ENCODE data around the gene PAFAH1B1.
"Not testable (repeated sequence)": the region's sequence is repeated elsewhere in the genome, so short reads cannot be mapped to it uniquely, and the experiment has no call there.

PAFAH1B1 gene

GRCh38 chr17:2699216-2699805 is 105.9 kb downstream of the PAFAH1B1 start:
- H3K4me3 ChIP-seq (ENCODE audit: low read depth, low read length); DNase-seq (ENCODE audit: low read depth): not testable (repeated sequence)

GRCh38 chr17:2700030-2700490 is 106.6 kb downstream of the PAFAH1B1 start:
- no peak overlapping the region for H3K4me3 ChIP-seq (ENCODE audit: low read depth, low read length)
- no peak for DNase-seq (ENCODE audit: low read depth)

- DNase-seq (ENCODE audit: low read depth) = no peak
- H3K4me3 ChIP-seq (ENCODE audit: low read depth, low read length) = no peak overlapping the region
These were observed 107.2 kb downstream of the PAFAH1B1 start for GRCh38 chr17:2700491-2701141.

- no peak overlapping the region for H3K4me3 ChIP-seq (ENCODE audit: low read depth, low read length)
- no peak for DNase-seq (ENCODE audit: low read depth)
These were observed 107.9 kb downstream of the PAFAH1B1 start for GRCh38 chr17:2701161-2701995.

- no peak overlapping the region for H3K4me3 ChIP-seq (ENCODE audit: low read depth, low read length)
- no peak for DNase-seq (ENCODE audit: low read depth)
These were observed 108.7 kb downstream of the PAFAH1B1 start for GRCh38 chr17:2701996-2702741.

- no peak for DNase-seq (ENCODE audit: low read depth)
- no peak overlapping the region for H3K4me3 ChIP-seq (ENCODE audit: low read depth, low read length)
These were observed 109.7 kb downstream of the PAFAH1B1 start for GRCh38 chr17:2703181-2703580.

GRCh38 chr17:2703606-2704005 is 110.2 kb downstream of the PAFAH1B1 start:
- H3K4me3 ChIP-seq (ENCODE audit: low read depth, low read length) = no peak overlapping the region
- DNase-seq (ENCODE audit: low read depth) = no peak

GRCh38 chr17:2704031-2704889 is 110.8 kb downstream of the PAFAH1B1 start:
- DNase-seq (ENCODE audit: low read depth) = no peak
- H3K4me3 ChIP-seq (ENCODE audit: low read depth, low read length) = no peak overlapping the region

- no peak overlapping the region for H3K4me3 ChIP-seq (ENCODE audit: low read depth, low read length)
- no peak for DNase-seq (ENCODE audit: low read depth)
These were observed 111.4 kb downstream of the PAFAH1B1 start for GRCh38 chr17:2704890-2705248.

GRCh38 chr17:2705263-2705662 is 111.8 kb downstream of the PAFAH1B1 start:
- DNase-seq (ENCODE audit: low read depth) = peak; percentile 23
- H3K4me3 ChIP-seq (ENCODE audit: low read depth, low read length) = no peak overlapping the region

GRCh38 chr17:2705888-2706795 is 112.7 kb downstream of the PAFAH1B1 start:
- DNase-seq (ENCODE audit: low read depth) = no peak
- H3K4me3 ChIP-seq (ENCODE audit: low read depth, low read length) = no peak overlapping the region

GRCh38 chr17:2706911-2707510 is 113.6 kb downstream of the PAFAH1B1 start:
- no peak overlapping the region for H3K4me3 ChIP-seq (ENCODE audit: low read depth, low read length)
- no peak for DNase-seq (ENCODE audit: low read depth)

GRCh38 chr17:2707721-2708584 is 114.5 kb downstream of the PAFAH1B1 start:
- no peak for DNase-seq (ENCODE audit: low read depth)

GRCh38 chr17:2708585-2709182 is 115.2 kb downstream of the PAFAH1B1 start:
- no peak for DNase-seq (ENCODE audit: low read depth)
- no peak overlapping the region for H3K4me3 ChIP-seq (ENCODE audit: low read depth, low read length)

More at GRCh38 chr17:2707721-2708584, 114.5 kb downstream of the PAFAH1B1 start:
- no peak overlapping the region for H3K4me3 ChIP-seq (ENCODE audit: low read depth, low read length)

GRCh38 chr17:2709183-2709661 is 115.8 kb downstream of the PAFAH1B1 start:
- no peak overlapping the region for H3K4me3 ChIP-seq (ENCODE audit: low read depth, low read length)

More at GRCh38 chr17:2709183-2709661, 115.8 kb downstream of the PAFAH1B1 start:
- DNase-seq (ENCODE audit: low read depth) = no peak
